NCI-H226 (cell line): ENCODE data around the gene ZNF414.
"Not testable (repeated sequence)": the region's sequence is repeated elsewhere in the genome, so short reads cannot be mapped to it uniquely, and the experiment has no call there.

Experiments used
- DNase-seq: peaks from one replicate; pipeline ENCODE4 v3.0.0-alpha.2; 2015

Gene ZNF414

DNA sequence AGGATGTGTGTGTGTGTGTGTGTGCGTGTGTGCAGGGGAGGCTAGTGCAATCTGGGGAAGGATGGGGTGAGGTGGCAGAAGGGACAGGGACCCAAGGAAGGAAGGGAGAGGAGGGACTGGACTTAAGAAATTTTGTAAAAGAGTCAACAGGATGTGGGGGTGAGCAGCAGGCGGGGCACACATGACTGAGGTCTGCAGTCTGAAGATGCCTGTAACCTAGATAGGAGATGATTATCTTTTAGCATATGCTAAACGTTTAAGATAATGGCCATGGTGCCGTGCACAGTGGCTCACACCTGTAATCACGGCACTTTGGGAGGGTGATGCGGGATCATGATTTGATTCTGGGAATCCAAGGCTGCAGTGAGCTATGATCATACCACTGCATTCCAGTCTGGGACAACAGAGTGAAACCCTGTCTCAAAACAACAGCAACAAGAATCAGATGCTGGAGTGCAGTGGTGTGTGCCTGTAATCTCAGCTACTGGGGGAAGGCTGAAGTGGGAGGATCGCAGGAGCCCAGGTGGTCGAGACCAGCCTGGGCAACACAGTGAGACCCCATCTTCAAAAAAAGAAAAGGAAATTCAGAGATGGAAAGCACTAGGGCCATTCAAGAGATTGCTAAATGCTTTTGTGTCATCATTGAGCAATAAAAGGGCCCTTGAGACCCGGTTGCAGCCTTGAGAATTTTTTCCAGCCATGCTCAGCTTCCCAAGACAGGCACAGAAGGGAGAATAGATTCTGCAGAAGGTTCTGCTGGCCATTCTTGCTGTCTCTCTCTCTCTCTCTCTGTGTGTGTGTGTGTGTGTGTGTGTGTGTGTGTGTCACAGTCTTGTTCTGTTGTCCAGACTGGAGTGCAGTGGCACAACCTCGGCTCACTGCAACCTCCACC lies 3.8 kb upstream of the ZNF414 start:
- DNase-seq: no peak

DNA sequence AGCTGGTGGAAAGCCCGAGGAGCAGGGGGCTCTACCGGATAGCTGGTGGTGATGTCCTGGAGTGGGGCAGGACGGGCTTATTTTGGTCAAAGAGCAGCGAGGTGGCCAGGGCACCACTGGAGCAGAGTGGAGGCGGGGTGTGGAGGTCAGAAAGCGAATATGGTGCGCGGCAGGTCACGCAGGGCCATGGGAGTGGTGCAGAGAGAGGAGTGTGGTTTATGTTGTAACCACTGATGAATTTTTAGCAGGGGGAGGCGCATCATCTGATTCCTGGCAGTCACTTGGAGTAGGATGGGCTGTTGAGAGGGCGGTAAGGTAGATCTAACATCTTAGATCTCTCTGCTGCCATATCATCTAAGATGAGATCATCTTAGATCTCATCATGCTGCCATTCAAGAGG lies 1.4 kb upstream of the ZNF414 start:
- no peak for DNase-seq

DNA sequence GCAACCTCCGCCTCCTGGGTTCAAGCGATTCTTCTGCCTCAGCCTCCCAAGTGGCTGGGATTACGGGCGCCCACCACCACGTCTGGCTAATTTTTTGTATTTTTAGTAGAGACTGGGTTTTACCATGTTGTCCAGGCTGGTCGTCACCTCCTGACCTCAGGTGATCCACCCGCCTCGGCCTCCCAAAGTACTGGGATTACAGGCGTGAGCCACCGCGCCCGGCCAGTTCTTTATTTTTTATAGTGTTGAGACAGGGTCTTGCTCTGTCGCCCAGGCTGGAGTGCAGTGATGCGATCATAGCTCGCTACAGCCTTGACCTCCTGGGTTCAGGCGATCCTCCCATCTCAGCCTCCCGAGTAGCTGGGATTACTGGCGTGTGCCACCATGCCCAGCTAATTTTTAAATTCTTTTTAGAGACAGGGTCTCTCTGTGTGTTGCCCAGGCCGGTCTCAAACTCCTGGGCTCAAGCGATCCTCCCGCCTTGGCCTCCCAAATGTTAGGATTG lies 590 bp upstream of the ZNF414 start:
- not testable (repeated sequence) for DNase-seq

DNA sequence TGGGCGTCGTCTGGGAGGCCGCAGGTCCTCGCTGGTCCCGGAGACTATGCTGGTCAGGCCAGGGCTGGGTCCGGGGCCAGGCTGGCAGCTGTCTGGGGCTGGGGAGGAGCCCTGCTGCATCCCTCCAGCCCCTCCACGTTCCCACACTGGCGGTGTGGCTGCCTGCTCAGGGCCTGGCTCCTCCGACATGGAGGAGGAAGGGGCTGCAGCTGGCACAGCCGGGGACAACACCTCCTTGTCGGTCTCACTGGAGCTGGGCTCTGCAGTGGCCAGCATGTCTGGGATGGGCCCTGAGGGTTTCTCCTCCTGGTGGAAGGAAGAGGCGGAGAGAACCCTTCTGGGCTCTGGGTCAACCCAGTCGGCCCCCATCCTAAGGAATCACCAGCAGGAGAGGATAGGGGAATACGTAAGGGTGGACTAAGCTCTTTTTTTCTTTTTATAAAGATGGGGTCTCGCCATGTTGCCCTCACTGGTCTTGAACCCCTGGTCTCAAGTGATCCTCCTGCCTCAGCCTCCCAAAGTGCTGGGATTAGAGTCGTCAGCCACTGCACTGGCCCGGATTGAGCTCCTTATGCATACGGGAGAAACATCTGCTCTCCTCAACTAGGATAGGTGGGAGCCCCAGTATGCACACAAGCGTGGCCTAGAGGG lies 806 bp downstream of the ZNF414 start:
- no peak for DNase-seq

DNA sequence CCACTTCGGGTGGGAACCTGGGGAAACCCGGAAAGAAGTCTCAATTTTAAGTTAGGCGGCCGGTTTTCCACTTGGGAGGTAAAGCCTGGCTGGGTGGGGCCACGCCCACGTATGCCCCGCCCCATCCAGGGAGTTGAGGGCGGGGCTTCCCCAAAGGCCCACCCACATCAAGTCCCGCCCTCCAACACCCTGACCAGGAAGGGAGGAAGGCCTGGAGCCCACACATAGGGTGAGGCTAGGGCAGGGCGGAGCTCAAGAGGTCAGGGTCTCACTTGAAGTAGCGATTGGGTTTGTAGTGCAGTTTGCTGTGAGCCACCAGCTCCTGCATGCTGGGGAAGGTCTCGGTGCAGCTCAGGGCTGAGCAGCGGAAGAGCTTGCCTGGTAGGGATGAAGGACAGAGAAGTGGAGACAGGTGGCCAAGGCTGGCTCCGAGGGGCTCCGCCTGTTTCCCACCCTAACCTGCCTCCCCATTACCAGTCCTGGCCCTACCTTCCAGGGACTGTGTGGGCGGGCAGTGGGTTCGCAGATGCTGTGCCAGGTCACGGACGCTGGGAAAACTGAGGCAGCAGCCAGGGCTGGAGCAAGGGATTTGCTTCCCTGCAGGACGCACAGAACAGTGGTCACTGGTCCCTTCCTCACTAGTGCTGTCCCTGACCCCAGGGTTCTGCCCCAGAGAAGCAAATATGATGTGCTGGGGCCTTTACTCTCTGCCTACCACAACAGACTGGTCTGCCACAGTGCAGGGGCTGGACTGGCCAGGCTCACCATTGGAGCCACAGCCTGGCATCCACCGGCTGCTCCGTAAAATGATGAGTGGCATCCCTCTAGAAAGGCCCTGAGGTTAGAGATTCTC lies 1.6 kb downstream of the ZNF414 start:
- DNase-seq: no peak

DNA sequence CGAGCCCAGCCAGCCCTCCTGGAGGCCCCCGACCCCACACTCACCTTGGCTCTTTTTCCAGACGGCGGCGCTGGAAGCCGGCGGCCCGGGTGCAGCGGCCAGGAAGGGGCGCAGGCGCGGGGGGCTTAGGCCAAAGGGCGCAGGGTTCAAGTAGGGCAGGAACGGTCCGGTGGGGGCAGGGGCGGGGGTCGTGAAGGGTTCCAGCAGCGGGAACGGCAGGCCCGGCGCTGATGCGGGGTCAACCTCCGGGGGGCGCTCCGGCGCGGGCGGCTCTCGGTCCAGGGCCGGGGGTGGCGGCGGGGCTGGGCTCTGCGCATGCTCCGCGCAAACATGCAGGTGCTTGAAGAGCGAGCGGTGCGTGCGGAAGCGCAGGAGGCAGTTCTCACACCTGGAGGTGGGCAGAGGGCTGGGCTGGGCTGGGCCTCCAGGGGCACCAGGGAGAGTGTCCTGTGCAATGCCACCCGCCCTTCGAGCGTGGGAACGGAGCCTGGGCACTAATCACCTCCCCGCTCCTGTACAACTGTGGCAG lies 2.3 kb downstream of the ZNF414 start:
- DNase-seq: no peak

DNA sequence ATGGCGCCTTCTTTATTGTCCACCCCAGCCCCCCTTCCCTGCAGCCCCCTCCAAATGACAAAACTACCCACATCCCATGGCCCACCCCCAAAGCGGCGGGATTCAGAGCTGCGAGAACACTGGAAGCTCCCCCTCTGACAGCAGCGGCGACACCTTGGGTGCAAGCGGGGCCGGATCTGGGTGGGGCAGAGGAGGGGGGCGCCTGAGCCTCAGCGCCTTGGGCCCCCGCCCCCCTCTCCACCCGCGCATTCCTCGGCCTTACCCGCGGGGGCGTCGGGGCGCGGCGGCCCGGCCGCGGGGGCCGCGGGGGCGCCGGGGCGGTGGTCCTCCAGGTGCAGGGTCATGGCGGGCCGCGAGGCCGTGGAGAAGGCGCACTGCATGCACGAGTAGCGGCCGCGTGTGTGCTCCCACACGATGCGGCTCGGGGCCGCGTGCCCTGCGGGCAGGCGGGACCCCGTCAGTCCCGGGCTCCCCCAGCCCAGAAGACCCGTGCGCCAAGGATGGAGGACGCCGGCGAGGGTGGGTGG lies 3.3 kb downstream of the ZNF414 start:
- DNase-seq: no peak

DNA sequence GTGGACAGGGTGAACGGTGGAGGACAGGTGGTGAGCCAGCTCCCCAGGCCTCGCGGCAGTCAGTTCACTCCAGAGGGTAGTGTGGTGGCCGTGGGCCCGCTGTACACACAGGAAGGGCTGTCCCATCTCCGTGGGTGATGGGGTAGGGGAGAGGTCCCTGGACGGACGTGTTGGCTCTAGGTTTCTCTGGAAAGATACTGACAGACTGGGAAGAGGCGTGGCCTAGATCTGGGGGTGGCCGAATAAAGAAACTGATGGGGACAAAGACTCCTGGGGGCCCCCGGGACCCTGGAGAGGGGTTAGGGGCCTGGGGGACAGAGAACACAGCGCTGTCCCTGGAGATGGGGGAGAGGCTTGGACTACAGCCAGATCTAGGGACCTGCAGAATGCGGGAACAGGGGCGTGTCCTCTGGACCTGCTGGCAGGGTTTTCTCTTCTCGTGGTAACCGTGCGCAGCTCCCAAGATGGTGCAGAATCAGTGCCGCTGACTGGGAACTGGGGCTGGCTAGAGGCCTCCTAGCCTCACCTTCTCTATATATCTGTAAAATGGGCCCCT lies 7.5 kb downstream of the ZNF414 start:
- no peak for DNase-seq

DNA sequence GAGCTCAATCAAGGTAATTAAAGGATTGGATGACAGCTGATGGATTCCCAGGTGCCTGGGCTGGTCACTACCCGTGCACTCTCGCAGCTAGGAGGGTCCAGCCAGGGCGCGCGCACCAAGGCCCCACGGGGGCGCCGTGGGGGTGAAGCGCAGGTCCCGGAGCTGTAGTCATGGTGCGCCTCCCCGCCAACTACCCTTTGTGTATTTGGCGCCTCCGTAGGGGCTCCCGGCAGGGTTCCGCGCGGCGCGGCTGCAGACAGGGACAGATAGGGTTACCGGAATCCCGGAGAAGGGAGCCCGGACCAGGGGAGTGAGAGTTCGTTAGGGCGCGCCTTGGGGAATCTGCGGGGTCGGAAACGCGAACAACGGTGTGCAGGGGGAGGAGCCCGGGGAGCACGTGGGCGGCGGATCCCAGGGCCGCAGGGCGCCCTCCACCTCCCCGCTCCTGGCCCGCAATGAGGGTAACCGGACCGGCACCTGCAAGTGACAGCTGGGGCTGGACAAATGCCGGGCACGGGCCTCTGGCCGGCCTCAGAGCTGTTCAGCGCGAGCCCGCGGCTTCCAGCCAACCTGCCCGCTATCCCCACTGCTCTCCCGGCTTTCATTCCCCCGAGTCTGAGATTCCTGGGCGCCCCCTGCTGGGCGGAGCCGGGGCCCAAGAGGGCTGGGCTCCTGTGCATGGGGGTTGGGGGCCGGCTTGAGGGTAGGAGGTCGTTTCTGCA lies 8.1 kb downstream of the ZNF414 start:
- DNase-seq: peak; percentile 55

DNA sequence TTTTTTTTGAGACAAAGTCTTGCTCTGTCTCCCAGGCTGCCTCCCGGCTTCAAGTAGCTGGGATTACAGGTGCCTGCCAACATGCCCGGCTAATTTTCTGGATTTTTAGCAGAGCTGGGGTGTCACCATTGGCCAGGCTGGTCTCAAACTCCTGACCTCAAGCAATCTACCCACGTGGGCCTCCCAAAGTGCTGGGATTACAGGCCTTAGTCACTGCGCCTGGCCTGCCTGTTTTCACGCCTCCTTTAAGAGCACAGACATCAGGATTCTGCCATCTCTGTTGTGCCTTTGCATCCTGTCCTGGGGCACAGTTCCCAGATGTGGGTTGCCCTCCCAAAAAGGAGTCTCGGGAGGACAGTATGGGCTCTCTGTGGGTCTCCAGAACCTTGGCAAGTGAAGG lies 9.0 kb downstream of the ZNF414 start:
- no peak for DNase-seq

DNA sequence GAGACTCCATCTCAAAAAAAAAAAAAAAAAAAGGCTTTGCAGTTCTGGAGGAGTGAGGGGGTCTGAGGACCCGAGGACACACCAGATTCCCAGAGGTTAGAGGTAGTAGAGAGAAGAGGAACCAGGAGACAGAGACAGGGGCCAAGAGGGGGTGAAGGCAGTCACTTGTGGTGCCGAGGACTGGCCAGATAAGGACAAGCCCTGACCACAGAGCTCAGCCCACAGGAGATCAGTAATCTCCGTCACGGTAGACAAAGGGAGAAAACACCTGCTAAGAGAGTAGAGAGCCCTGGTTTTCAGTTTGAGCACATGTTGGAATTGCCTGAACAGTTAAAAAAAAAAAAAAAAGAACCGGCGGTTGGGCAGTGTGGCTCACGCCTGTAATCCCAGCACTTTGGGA lies 9.8 kb downstream of the ZNF414 start:
- no peak for DNase-seq

DNA sequence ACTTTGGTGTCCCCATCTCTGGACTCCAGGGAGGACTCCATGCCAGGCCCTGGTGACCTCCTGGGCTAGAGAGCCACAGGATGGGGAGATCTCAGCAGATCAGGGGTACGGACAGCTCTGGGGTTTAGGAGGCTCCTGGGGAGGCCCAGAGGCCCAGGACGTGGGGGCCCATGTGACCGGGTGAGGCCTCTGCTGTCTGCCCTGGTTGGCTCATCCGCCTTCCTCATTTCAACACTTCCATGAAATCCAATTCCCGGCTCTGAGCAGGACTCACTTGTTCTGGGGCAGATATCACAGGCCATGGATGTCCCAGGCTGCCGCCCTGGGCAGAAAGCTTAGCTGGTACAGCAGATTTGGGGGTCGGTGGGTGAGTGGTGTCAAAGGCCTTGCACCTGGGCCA lies 10.5 kb downstream of the ZNF414 start:
- no peak for DNase-seq

DNA sequence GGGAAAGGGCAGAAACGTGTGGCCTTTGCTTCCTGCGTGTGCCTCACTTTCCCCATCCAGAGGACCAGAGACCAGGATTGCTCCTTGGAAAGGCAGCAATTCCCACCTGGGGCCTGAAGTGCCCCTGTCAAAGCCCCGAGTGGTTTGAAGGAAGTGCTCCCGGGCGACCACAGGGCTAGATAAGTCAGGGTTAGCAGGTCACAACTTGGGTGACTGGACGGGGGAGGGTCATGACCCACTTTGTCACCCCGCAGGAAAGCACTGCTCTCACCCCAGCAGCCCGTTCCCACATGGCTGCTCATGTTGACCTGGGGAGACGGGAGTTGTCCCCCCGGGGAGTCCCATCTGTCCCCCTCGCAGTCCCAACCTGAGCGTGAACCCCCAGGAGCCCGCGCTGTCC lies 12.0 kb downstream of the ZNF414 start:
- DNase-seq: no peak

DNA sequence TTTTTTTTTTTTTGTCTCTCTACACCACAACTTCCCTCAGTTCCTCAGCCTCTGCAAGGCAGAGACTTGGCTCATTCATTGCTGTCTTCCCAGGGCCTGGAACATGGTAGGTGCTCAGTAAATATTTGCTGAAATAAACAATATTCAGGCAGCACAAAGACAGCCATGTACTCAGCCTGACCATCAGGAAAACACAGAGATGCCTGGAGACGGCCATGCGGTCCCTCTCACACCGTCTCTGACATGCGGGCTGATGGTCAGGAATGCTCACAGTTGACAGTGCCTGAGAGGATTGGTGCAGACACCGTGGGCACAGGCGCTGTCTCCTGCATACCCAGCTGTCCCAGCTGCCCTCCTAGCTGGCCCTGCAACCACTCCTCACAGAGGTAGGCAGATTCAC lies 12.5 kb downstream of the ZNF414 start:
- no peak for DNase-seq

DNA sequence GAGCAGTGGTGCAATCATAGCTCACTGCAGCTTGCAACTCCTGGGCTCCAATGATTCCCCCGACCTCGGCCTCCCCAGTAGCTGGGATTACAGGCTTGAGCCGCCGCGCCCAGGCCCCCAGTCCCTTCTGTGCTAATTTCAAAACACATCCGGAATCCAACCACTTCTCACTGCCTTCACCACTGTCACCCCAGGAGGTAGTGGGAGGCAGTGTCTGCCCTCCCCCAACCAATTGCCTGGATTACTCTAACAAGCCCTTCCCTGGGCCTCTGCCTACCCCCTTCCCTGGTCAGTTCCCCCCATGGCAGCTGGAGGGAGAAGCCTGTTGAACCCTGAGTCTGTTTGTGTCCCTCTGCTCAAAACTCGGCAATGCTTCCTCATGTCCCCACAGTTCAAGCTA lies 13.8 kb downstream of the ZNF414 start:
- DNase-seq: no peak

DNA sequence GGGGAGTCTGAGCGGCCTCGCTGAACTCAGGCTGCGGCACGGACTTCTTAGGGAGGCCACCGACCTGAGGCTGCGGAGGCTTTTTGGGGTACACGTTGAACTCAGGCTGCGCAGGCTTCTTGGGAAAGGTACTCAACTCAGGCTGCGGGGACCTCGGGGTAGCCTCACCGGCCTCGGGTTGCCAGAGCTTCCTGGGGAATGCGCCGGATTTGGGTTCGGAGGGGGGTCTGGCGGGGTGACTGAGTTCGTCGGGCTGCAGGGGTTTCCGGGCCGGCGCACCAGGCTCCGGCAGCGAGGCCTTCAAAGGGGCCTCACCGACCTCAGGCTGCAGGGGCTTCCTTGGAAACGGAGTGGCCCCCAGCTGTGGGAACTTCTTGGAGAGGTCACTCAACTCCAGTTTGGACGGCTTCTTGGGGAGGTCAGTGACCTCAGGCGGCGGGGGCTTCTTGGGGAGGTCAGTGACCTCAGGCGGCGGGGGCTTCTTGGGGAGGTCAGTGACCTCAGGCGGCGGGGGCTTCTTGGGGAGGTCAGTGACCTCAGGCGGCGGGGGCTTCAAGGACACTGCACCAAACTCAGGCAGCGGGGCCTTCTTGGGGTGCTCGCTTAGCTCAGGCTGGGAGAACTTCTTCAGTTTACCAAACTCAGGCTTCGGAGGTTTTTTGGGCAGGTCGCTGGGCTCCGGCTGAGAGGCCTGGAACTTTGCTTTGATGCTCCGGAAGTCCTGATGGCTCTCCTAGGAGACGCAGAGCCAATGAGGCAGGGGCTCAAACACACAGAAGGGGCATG lies 14.7 kb downstream of the ZNF414 start:
- DNase-seq: no peak

DNA sequence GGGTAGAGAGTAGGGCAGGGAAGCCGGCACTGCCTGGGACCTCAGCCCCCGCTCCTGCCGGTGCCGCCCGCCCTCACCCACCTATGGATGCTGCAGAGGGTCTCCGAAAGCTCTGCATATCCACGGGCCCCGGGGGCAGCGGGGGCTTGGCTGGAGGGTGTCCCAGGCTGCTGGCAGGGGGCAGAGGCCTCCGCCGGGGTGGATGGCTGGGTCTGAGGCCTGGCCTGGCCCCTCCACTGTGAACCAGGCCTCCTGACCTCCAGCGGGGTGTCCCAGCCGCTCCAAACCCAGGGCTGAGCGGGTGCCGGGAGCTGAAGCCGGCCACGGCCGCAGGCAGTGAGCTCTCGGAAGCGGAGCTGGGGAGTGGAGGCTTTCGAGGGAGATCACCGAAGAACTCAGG lies 15.7 kb downstream of the ZNF414 start:
- DNase-seq: no peak

DNA sequence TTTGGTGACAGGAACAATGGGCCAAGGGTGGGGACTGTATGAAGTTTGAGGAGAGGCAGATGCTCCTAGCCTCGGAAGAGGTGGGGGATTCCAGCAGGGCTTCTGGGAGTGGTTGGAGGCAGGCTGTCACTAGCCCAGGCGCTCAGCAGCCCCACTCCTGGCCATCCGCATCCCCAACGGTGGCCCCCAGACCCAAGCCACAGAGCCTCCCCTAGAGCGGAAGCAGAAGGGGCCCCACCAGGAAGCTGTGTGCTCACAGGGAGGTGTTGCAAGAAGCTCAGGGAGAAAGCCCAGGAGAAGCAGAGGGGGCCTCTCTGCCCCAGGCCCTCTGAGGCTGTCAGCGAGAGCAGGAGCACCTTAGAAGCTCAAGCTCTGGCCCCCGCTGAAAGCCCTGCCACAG lies 19.8 kb downstream of the ZNF414 start:
- no peak for DNase-seq

DNA sequence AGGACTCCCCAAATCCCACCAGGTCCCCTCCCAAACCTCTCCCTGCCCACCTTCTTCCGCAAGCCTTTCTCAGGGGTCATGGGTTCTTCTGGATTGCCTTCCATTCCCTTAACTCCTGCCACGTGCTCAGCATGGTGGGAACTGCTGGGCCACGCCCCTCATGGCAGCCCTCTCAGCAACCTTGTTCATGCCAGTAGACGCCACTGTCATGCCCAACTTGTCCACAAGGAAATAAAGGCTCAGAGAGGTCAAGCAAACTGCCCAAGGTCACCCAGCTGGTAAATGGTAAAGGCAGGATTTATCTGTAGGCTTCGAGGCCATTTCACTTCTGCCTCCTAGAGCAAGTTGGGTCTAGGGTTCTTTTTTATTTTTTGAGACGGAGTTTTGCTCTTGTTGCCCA lies 22.4 kb downstream of the ZNF414 start:
- no peak for DNase-seq

DNA sequence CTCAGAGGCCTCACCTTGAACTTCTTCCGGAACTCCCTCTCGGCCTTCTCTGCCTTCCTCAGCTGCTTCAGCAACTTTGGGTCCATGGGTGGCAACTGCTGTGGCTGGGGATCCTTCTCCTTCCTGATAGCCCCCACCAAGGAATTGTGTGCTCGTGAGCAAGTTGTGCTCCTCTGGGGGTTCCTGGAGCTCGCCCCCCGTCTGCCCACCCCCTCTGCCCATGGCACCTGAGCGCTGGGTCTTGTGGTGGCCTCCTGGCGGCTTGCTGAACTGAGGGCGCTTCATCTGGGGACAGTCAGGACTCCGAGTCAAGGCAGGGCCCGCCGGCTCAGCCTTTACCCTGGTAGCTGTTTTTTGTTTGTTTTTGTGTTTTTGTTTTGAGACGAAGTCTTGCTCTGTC lies 23.1 kb downstream of the ZNF414 start:
- DNase-seq: no peak

DNA sequence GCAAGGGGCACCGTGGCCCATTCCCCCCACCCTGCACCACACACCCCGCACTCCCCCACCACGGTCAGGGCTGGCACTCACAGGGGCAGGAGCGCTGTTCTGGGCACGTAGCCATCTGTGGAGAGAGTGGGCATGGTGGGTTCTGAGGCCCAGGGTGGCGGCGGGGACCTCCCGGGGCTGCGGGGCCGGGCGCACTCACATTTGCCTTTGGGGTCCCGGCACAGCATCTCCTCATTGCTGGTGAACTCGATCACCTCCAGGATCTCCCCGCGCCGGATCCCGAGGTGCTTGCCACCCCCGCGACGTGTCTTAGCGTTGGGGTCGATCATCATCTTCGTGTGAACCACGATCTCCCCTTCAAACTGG lies 23.6 kb downstream of the ZNF414 start:
- no peak for DNase-seq
